IPS DF 6.9 (cell line): Measurements from ENCODE around the gene BRWD1.
"Not testable (repeated sequence)": the region's sequence is repeated elsewhere in the genome, so short reads cannot be mapped to it uniquely, and the experiment has no call there.

Source experiments
- DNase-seq: peaks from one replicate; pipeline ENCODE4 v3.0.0-alpha.2; 2013; ENCODE audit warnings: low read depth, low spot score
- H3K27ac ChIP-seq: one replicate; pipeline ENCODE4 v1.5.1; 2013; ENCODE audit warnings: low read length, control low read depth
- H3K27me3 ChIP-seq: 2 replicates; pipeline ENCODE4 v1.6.1; 2013; ENCODE audit warnings: mild to moderate bottlenecking, low read length; ENCODE audit not compliant: control insufficient read depth, insufficient read depth
- H3K36me3 ChIP-seq: 2 replicates; pipeline ENCODE4 v1.6.1; 2013; ENCODE audit warnings: low read length; ENCODE audit not compliant: control insufficient read depth, insufficient read depth
- H3K4me1 ChIP-seq: 2 replicates; pipeline ENCODE4 v1.6.1; 2013; ENCODE audit warnings: low read length; ENCODE audit not compliant: control insufficient read depth, insufficient read depth
- H3K4me3 ChIP-seq: 2 replicates; pipeline ENCODE4 v1.5.1; 2013; ENCODE audit warnings: mild to moderate bottlenecking, low read length
- H3K9me3 ChIP-seq: 2 replicates; pipeline ENCODE4 v1.6.1; 2013; ENCODE audit warnings: low read length, inconsistent platforms; ENCODE audit not compliant: control insufficient read depth, insufficient read depth
- WGBS: extraction: QIAGEN DNeasy Blood & Tissue Kit; methylation state at CpG from one replicate; pipeline ENCODE4 v1.1.7; 2013; ENCODE audit warnings: mixed read lengths, missing lambda C conversion rate; ENCODE audit not compliant: insufficient read length, insufficient coverage; 5-methylcytosine and 5-hydroxymethylcytosine counted together

Gene BRWD1

DNA sequence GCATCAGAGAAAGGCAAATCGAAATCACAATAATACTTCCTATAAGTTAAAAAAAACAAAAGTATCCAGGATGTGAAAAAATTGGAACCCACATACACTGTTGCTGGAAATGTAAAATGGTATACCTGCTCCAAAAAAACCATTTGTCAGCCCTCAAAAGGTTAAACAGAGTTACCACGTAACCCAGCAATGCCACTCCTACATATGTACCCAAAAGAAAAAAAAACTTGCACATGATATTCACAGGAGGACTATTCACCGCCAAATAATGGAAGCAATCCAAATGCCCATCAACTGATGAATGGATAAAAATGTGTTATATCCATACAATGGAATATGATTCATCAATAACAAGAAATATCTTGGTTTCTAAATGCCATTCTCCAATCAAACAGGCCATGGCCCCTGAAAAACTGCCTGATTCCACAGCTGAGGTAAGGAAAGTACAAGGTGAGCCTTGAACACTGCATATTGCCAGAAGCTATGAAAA lies 91.4 kb downstream of the BRWD1 start:
- no peak for DNase-seq
- peaks cover 2% of the 10 kb centered on the region; the same call in 1 of the 2 replicates for H3K36me3 ChIP-seq
- H3K27ac ChIP-seq: no peak overlapping the region
- H3K9me3 ChIP-seq: no peaks in the 10 kb centered on the region
- no peak overlapping the region for H3K4me3 ChIP-seq
- no peaks in the 10 kb centered on the region for H3K4me1 ChIP-seq
- WGBS: no CpG with 5 or more reads among the region's 3 CpGs
- no peaks in the 10 kb centered on the region for H3K27me3 ChIP-seq

DNA sequence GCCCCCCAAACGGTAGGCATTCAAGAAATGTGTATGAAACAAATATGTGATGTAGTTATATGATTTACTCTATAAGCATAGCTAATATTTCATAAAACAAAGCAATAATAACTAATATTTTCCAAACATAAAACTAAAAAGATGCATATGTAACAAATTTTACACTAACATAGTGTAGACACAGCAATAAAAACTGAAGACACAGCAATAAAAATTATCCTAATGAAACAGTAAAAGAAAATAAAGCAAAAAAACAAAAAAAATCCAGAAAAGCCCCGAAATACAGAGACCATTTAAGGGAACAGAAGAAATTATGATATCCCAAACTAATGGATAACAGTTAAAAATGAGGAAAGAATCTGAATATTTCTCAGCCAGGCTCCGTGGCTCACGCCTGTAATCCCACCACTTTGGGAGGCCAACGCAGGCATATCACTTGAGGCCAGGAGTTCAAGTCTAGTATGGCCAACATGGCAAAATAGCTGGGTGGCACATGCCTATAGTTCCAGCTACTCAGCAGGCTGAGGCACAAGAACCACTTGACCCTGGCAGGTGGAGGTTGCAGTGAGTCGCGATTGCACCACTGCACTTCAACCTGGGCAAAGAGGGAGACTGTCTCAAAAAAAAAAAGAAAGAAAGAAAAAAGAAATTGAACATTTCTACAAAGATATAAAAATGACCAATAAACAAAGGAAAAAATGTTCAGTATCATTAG lies 92.0 kb downstream of the BRWD1 start:
- H3K36me3 ChIP-seq: peaks cover 2% of the 10 kb centered on the region; the same call in 1 of the 2 replicates
- WGBS: no CpG with 5 or more reads among the region's 7 CpGs

DNA sequence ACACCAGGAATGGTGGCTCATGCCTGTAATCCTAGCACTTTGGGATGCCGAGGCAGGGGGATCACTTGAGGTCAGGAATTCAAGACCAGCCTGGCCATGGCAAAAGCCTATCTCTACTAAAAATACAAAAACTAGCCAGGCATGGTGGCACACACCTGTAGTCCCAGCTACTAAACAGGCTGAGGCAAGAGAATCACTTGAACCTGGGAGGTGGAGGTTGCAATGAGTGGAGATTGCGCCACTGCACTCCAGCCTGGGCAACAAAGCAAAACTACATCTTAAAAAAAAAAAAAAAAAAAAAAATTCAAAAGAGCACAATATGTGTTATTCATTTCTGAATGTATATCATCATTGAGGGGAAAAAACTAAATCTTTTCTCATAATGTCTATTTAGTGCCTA lies 92.6 kb downstream of the BRWD1 start:
- not testable (repeated sequence) for H3K9me3 ChIP-seq, H3K27ac ChIP-seq, H3K36me3 ChIP-seq, DNase-seq, H3K4me1 ChIP-seq, H3K27me3 ChIP-seq, H3K4me3 ChIP-seq
- no CpG with 5 or more reads among the region's 2 CpGs for WGBS

More for the DNA sequence above, 92.0 kb downstream of the BRWD1 start:
- Histone ChIP-seq H3K27ac (no peak overlapping the region), H3K9me3 (no peaks in the 10 kb centered on the region), H3K4me1 (no peaks in the 10 kb centered on the region), H3K4me3 (no peak overlapping the region), H3K27me3 (no peaks in the 10 kb centered on the region)
- DNase-seq: no peak

DNA sequence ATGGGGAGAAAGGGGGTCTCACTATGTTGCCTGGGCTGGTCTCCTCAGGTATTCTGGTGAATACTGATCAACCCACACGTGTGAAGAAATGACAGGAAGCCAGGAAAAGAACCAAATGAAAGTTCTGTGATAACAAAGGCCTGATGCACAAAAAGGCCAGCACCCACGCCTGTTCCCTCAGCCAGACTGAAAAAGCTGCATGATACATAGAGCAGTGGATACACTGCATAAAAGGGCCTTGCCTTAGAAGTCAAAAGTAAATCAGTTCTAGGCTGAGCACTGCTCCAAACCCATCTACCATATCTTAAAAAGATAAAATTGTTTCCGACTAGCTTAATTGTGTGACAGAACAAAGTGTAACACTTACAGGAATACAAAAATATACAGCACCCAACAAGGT lies 93.3 kb downstream of the BRWD1 start:
- Histone ChIP-seq H3K27ac (no peak overlapping the region), H3K4me3 (no peak overlapping the region), H3K4me1 (no peaks in the 10 kb centered on the region), H3K36me3 (peaks cover 2% of the 10 kb centered on the region; the same call in 1 of the 2 replicates), H3K27me3 (no peaks in the 10 kb centered on the region), H3K9me3 (no peaks in the 10 kb centered on the region)
- no peak for DNase-seq
- no CpG with 5 or more reads among the region's 3 CpGs for WGBS

DNA sequence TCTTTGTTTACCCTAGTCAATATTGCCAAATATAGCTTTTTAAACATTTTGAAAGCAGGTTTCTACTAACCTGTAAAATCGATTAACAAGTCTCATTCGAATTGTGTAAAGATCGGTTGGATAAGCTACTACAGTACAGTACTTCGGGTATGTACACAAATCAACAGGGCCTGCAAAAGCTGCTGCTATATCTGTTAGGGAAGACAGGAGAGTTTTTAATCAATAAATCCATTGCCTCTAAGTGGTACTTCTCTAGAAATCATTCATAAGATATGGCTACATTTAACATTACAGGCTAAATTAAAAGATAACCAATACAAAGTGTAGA lies 95.4 kb downstream of the BRWD1 start:
- DNase-seq: no peak
- Histone ChIP-seq H3K36me3 (peaks cover 2% of the 10 kb centered on the region; the same call in 1 of the 2 replicates), H3K27ac (no peak overlapping the region), H3K27me3 (no peaks in the 10 kb centered on the region), H3K4me1 (no peaks in the 10 kb centered on the region), H3K9me3 (no peaks in the 10 kb centered on the region), H3K4me3 (no peak overlapping the region)
- WGBS: no CpG with 5 or more reads among the region's 4 CpGs

DNA sequence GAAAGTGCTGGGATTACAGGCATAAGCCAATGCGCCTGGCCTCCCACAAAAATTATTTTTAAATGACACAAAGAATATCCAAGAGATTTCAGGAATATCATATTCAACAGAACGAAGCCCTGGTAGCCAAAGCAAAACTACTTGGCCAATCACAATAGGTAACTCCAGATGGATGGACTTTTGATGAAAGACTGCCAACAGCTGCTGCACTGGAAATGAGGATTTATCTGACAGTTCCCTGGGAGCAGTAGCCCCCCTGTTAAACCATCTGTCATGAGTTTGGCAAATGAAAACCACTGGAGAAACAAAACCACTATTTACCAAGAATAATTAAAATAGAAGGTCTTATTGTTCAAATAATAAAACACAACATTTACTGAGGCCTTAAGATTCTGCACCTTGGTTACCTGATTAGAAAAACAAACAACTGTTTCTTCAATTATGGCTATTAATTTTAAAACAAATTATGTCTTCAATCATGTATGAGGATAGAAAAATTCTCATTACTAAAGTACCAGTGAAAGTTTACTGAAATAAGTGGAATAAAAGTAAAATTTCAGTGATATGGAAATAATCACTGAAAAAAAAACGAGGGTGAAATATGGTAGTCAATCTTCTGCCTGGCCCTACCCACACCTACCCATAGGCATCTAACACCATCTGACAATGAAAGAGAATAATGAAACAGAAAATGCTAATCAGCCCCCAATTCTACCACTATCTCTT lies 95.9 kb downstream of the BRWD1 start:
- no peak overlapping the region for H3K27ac ChIP-seq
- no CpG with 5 or more reads among the region's 3 CpGs for WGBS
- no peak for DNase-seq
- H3K9me3 ChIP-seq: no peaks in the 10 kb centered on the region
- H3K4me1 ChIP-seq: no peaks in the 10 kb centered on the region
- H3K27me3 ChIP-seq: no peaks in the 10 kb centered on the region
- no peak overlapping the region for H3K4me3 ChIP-seq
- peaks cover 2% of the 10 kb centered on the region; the same call in 1 of the 2 replicates for H3K36me3 ChIP-seq

DNA sequence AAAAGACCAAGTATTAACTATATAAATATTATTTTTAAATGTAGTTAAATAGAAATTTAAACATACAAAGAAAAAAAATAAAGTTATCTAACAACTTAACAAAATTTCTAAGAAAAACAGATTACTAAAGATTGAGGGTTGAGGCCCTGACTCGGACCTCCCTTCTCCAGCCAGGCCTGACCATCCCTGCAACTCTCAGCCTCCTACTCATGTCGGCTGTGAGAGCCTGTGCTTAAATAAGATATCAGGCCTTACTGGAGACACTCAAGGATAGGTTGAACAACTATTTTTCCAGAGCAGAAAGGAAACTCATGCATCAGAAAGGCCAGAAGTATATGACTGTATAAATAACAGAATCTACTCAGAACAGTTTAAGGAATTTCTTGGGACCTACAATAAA lies 97.1 kb downstream of the BRWD1 start:
- H3K4me3 ChIP-seq: no peak overlapping the region
- no peaks in the 10 kb centered on the region for H3K4me1 ChIP-seq
- DNase-seq: no peak
- no peaks in the 10 kb centered on the region for H3K9me3 ChIP-seq
- H3K27ac ChIP-seq: no peak overlapping the region
- no peaks in the 10 kb centered on the region; the same call in 1 of the 2 replicates for H3K36me3 ChIP-seq
- H3K27me3 ChIP-seq: no peaks in the 10 kb centered on the region
- WGBS: no CpG with 5 or more reads among the region's 2 CpGs

DNA sequence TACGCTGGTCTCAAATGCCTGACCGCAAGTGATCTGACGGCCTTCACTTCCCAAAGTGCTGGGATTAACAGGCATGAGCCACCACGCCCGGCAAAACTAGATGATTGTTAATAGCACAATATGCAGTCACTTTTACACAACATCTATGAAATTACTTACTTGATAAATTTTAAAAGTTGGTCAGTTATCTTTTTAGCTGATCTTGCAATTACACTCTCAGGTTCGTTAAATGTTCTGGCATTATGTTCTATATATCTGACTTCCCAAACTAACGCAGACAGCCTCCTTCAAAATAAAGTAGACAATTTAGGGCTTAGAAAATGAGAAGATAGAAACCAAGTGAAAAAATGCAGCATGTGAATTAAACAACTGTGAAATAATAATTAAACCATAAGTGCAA lies 98.4 kb downstream of the BRWD1 start:
- H3K27ac ChIP-seq: no peak overlapping the region
- H3K4me1 ChIP-seq: no peaks in the 10 kb centered on the region
- no peaks in the 10 kb centered on the region for H3K9me3 ChIP-seq
- no peaks in the 10 kb centered on the region for H3K27me3 ChIP-seq
- H3K4me3 ChIP-seq: no peak overlapping the region
- no peaks in the 10 kb centered on the region; the same call in 1 of the 2 replicates for H3K36me3 ChIP-seq
- no peak for DNase-seq
- no CpG with 5 or more reads among the region's 7 CpGs for WGBS

DNA sequence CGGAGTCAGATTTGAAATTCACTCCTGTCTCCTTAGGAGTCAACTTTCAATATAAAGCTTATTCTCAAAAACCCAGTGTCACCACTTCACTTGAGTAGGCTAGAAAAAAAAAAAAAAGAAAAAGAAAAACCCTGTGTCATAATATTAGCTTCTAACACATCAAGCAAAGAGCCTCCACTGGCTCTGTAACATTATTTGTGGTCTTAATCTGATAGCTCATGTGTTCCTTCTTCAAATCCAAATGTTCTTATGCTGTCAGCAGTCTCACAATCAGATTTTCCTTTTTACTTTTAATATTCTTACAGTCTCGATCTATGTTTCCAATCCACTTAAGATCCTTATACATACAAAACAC lies 104.1 kb downstream of the BRWD1 start:
- no CpG with 5 or more reads among the region's 2 CpGs for WGBS
- no peaks in the 10 kb centered on the region for H3K4me1 ChIP-seq
- no peak overlapping the region for H3K27ac ChIP-seq
- H3K9me3 ChIP-seq: no peaks in the 10 kb centered on the region
- no peak for DNase-seq
- H3K4me3 ChIP-seq: no peak overlapping the region
- peaks cover 2% of the 10 kb centered on the region; the same call in 1 of the 2 replicates for H3K36me3 ChIP-seq
- no peaks in the 10 kb centered on the region for H3K27me3 ChIP-seq

DNA sequence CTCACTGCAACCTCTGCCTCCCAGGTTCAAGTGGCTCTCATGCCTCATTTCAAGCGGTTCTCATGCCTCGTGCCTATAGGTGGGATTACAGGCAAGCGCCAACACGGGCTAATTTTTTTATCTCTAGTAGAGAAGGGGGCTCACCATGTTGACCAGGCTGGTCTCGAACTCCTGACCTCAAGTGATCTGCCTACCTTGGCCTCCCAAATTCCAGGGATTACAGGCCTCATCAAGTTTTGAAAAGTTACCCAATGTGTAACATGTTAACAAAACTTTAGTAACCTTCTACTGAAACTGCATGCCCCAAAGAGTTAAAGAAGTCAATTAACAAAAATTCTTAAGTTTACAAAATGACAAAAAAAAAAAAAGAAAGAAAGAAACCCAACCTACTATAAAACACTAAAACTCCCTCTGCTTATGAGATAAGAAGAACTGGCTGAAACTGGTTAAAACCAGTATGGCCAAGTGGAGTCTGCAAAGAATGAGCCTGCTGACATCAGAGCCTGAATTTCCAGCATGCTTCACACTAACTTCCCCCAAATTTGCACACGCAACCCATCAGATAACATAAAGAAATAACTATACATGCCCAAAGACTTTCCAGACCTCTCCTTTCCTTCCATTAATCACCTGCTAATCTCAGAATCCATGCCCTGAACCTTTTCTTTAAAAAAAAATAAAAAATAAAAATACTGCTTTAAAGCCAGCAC lies 104.7 kb downstream of the BRWD1 start:
- Histone ChIP-seq H3K27ac (no peak overlapping the region), H3K4me3 (no peak overlapping the region), H3K9me3 (no peaks in the 10 kb centered on the region), H3K4me1 (no peaks in the 10 kb centered on the region), H3K27me3 (no peaks in the 10 kb centered on the region), H3K36me3 (peaks cover 2% of the 10 kb centered on the region; the same call in 1 of the 2 replicates)
- WGBS: no CpG with 5 or more reads among the region's 6 CpGs
- DNase-seq: no peak
